Activated CD8-positive, alpha-beta T cell treated with anti-CD3 and anti-CD28 coated beads, Interleukin-2, amount 10 ng/mL, durations not matched to agents 7 days and 5 days (primary cell): ENCODE measurements around the gene DGKI. TPM values are rescaled to one million over a fixed set of nuclear protein-coding genes. Genes with fewer than 3 reads are reported as not detected.

Experiments used
- ATAC-seq: fragments of 150-1000 bp; cut with Tn5 transposase; one replicate; pipeline ENCODE4 v1.10.0; 2021; ENCODE audit warnings: moderate library complexity
- CTCF ChIA-PET: fragments of 350-600 bp; sonication (Branson Sonifier 250); formaldehyde crosslinking; loops from one replicate; lab custom pipeline; 2021; ENCODE audit warnings: antibody characterized with exemption; lab: Charles Lee
- POLR2A ChIA-PET: fragments of 350-600 bp; sonication (Branson Sonifier 250); formaldehyde crosslinking; loops from one replicate; lab custom pipeline; 2021; ENCODE audit warnings: antibody characterized with exemption; lab: Charles Lee
- DNase-seq: peaks from one replicate; pipeline ENCODE4 v3.0.0-alpha.2; 2020
- H3K27ac Mint-ChIP-seq: one replicate; pipeline ENCODE4 v1.8.0; 2021; ENCODE audit warnings: mild to moderate bottlenecking, mixed read lengths
- H3K27me3 Mint-ChIP-seq: one replicate; pipeline ENCODE4 v1.8.0; 2021; ENCODE audit warnings: low read depth, mixed read lengths
- H3K36me3 Mint-ChIP-seq: one replicate; pipeline ENCODE4 v1.8.0; 2021; ENCODE audit warnings: low read depth, mixed read lengths
- H3K4me1 Mint-ChIP-seq: one replicate; pipeline ENCODE4 v1.8.0; 2021; ENCODE audit warnings: low read depth, mixed read lengths
- H3K4me3 Mint-ChIP-seq: one replicate; pipeline ENCODE4 v1.8.0; 2021; ENCODE audit warnings: mild to moderate bottlenecking, mixed read lengths
- H3K9me3 Mint-ChIP-seq: one replicate; pipeline ENCODE4 v1.8.0; 2022; ENCODE audit warnings: mixed read lengths; ENCODE audit not compliant: insufficient read depth
- total RNA-seq, 2 experiments: library from RNA; stranded (reverse); gene quantifications; one replicate each; pipeline ENCODE4 v1.2.3, GENCODE V29; 2021

DGKI gene
- total RNA-seq, 2 experiments from 2014 or later, result not detected

GRCh38 chr7:137882261-137882668, 35.5 kb upstream of the DGKI start:
- Mint-ChIP-seq H3K27me3 (no peaks in the 10 kb centered on the region), H3K27ac (no peak overlapping the region), H3K9me3 (no peaks in the 10 kb centered on the region), H3K4me1 (peaks cover 11% of the 10 kb centered on the region), H3K4me3 (no peak overlapping the region), H3K36me3 (peaks cover 38% of the 10 kb centered on the region)
- CTCF ChIA-PET, result interaction anchor here (1.4 kb wide), 1 partner anchor 226 kb away, joined by 7 read pairs; no protein-coding TSS in a partner anchor
- DNase-seq (no peak), ATAC-seq (peak; percentile 49)
- POLR2A ChIA-PET, result interaction anchor here (1.1 kb wide), 1 partner anchor 75 kb away, joined by 3 read pairs; no protein-coding TSS in a partner anchor

GRCh38 chr7:137881607-137882260, 35.0 kb upstream of the DGKI start:
- ATAC-seq (no peak), DNase-seq (no peak)
- H3K4me3 Mint-ChIP-seq, result no peak overlapping the region
- ChIA-PET CTCF (interaction anchor here (1.4 kb wide), 1 partner anchor 225 kb away, joined by 7 read pairs; no protein-coding TSS in a partner anchor), POLR2A (interaction anchor here (1.1 kb wide), 1 partner anchor 75 kb away, joined by 3 read pairs; no protein-coding TSS in a partner anchor)
- H3K4me1 Mint-ChIP-seq, result peaks cover 11% of the 10 kb centered on the region
- no peaks in the 10 kb centered on the region for H3K27me3 Mint-ChIP-seq
- H3K36me3 Mint-ChIP-seq, result peaks cover 38% of the 10 kb centered on the region
- no peak overlapping the region for H3K27ac Mint-ChIP-seq
- no peaks in the 10 kb centered on the region for H3K9me3 Mint-ChIP-seq

DNA sequence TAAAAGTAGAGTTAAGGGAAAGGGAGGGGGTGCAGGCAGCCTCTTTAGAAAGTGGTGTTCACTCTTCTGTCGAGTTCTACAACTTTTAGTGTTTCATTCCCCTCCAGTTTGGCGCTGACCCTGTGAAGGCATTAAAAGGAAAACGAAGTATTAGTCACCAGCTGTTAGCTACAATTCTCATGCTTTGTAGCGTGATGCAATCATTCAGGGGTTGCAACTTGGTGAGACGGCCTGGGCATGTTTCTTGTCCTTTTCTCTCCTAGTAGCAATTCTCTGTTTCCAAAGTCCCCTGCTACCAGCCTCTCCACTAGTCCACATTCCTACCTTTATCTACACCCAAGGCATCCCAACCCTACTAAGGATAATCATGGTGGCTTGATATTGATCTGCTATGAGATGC, 33.7 kb upstream of the DGKI start:
- H3K4me1 Mint-ChIP-seq, result peaks cover 4% of the 10 kb centered on the region
- H3K4me3 Mint-ChIP-seq, result no peak overlapping the region
- H3K9me3 Mint-ChIP-seq, result no peaks in the 10 kb centered on the region
- H3K36me3 Mint-ChIP-seq, result peaks cover 38% of the 10 kb centered on the region
- ATAC-seq (no peak), DNase-seq (no peak)
- H3K27ac Mint-ChIP-seq, result no peak overlapping the region
- ChIA-PET POLR2A (no interaction called here), CTCF (no interaction called here)
- no peaks in the 10 kb centered on the region for H3K27me3 Mint-ChIP-seq

DNA sequence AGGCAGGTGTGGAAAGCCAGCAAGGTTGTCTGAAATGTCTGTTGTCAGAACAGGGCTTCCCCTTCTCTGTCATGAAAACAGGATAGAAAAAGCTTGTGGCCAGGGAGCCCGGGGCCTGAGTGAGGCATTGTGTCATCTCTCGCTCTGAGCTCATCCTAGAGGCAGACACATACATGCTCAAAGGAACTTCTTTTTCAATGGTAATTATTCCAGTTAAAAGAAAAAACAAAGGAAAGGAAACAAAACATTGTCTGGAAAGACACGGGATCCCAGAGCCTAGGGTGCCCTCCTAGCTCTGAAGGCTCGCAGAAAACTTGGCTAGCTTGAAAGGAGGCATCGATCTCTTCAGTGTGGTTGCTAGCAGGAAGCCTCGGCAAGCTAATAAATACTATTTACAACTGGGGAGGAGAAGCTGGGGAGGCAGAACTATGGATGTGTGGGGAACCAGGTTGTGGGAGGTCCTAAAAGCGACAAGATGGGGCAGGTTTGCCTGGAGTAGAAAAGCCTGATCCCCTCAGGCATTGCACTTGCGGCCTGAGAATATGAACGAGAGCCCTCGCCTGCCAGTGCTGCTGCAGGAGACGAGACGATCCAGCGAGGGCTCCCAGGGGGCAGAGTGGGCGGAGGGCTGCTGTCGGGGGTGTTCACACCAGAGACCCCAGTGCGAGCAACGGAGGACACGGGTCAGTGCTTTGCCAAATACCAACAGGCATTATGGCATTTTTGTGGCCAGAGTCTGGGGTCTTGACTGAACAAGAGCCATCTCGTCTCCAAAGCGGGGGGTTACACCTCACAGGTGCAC, 32.8 kb upstream of the DGKI start:
- CTCF ChIA-PET, result interaction anchor here (1.2 kb wide), 1 partner anchor 25 kb away, joined by 4 read pairs; no protein-coding TSS in a partner anchor
- POLR2A ChIA-PET, result interaction anchor here (0.7 kb wide), 1 partner anchor 17 kb away, joined by 3 read pairs; no protein-coding TSS in a partner anchor
- Mint-ChIP-seq H3K36me3 (peaks cover 34% of the 10 kb centered on the region), H3K27me3 (no peaks in the 10 kb centered on the region), H3K4me1 (peaks cover 4% of the 10 kb centered on the region), H3K4me3 (no peak overlapping the region), H3K9me3 (no peaks in the 10 kb centered on the region), H3K27ac (no peak overlapping the region)
- no peak for ATAC-seq
- no peak for DNase-seq

GRCh38 chr7:137878333-137878961, 31.7 kb upstream of the DGKI start:
- H3K36me3 Mint-ChIP-seq, result peaks cover 35% of the 10 kb centered on the region
- no peak overlapping the region for H3K27ac Mint-ChIP-seq
- H3K9me3 Mint-ChIP-seq, result no peaks in the 10 kb centered on the region
- ATAC-seq (no peak), DNase-seq (no peak)
- ChIA-PET POLR2A (interaction anchor here (0.7 kb wide), 1 partner anchor 18 kb away, joined by 3 read pairs; no protein-coding TSS in a partner anchor), CTCF (interaction anchor here (1.2 kb wide), 1 partner anchor 26 kb away, joined by 4 read pairs; no protein-coding TSS in a partner anchor)
- no peaks in the 10 kb centered on the region for H3K27me3 Mint-ChIP-seq
- H3K4me1 Mint-ChIP-seq, result peaks cover 5% of the 10 kb centered on the region
- no peak overlapping the region for H3K4me3 Mint-ChIP-seq

- CTCF ChIA-PET, result no interaction called here
- no peaks in the 10 kb centered on the region for H3K27me3 Mint-ChIP-seq
- POLR2A ChIA-PET, result no interaction called here
- no peak overlapping the region for H3K4me3 Mint-ChIP-seq
- H3K4me1 Mint-ChIP-seq, result peaks cover 6% of the 10 kb centered on the region
- no peaks in the 10 kb centered on the region for H3K9me3 Mint-ChIP-seq
- DNase-seq, result no peak
- H3K27ac Mint-ChIP-seq, result no peak overlapping the region
- ATAC-seq, result no peak
- peaks cover 29% of the 10 kb centered on the region for H3K36me3 Mint-ChIP-seq
Observed at GRCh38 chr7:137877027-137877675, 30.4 kb upstream of the DGKI start.

DNA sequence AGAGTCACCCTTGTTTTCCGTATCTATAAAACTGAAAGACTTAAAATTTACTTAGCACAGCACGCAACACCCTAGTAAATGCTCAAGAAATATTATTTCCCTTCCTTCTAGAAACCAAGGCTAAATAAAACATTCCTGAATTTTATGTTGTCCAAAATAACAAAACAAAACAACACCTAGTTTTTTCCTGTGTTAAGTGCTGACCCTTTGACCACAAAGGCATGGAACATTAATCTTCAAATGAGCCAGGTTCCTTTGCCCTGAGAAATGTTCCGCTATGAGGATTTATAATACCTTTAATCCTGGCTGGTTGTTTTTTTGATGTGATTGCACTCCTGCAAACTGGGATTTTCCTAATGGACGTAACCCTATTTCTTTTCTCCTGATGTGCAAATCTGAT, 29.0 kb upstream of the DGKI start:
- POLR2A ChIA-PET, result no interaction called here
- peaks cover 22% of the 10 kb centered on the region for H3K36me3 Mint-ChIP-seq
- no peaks in the 10 kb centered on the region for H3K9me3 Mint-ChIP-seq

GRCh38 chr7:137873979-137874777, 27.4 kb upstream of the DGKI start:
- H3K27ac Mint-ChIP-seq, result no peak overlapping the region
- ChIA-PET CTCF (no interaction called here), POLR2A (no interaction called here)
- H3K9me3 Mint-ChIP-seq, result no peaks in the 10 kb centered on the region
- no peak for ATAC-seq
- H3K36me3 Mint-ChIP-seq, result peaks cover 12% of the 10 kb centered on the region
- no peaks in the 10 kb centered on the region for H3K27me3 Mint-ChIP-seq
- H3K4me3 Mint-ChIP-seq, result no peak overlapping the region
- H3K4me1 Mint-ChIP-seq, result peaks cover 7% of the 10 kb centered on the region
- DNase-seq, result no peak

More for the DNA sequence above, 29.0 kb upstream of the DGKI start:
- CTCF ChIA-PET, result no interaction called here
- peaks cover 4% of the 10 kb centered on the region for H3K4me1 Mint-ChIP-seq
- DNase-seq, result no peak
- ATAC-seq, result no peak
- no peak overlapping the region for H3K27ac Mint-ChIP-seq
- no peak overlapping the region for H3K4me3 Mint-ChIP-seq
- no peaks in the 10 kb centered on the region for H3K27me3 Mint-ChIP-seq

DNA sequence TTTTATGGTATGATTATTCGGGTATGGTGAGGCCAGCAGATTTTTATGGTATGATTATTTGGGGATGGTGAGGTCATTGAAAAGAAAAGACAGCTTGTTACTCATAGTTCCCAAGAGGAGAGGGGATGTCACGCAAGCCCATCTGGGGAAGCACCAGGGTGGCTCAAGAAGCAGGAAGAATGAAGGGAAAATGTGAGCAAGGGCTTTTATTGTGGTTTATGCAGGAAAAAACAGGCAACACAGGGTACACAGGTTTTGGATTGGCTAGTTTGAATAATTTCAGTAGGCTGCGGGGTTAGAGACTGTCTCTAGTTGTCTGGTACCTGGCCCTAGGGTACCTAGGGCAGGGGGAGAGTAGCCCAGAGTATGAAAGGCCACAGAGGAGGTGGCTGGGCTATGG, 26.8 kb upstream of the DGKI start:
- Mint-ChIP-seq H3K4me3 (no peak overlapping the region), H3K4me1 (peaks cover 7% of the 10 kb centered on the region), H3K36me3 (peaks cover 11% of the 10 kb centered on the region), H3K27me3 (no peaks in the 10 kb centered on the region), H3K9me3 (no peaks in the 10 kb centered on the region), H3K27ac (no peak overlapping the region)
- POLR2A ChIA-PET, result no interaction called here
- ATAC-seq, result no peak
- no peak for DNase-seq
- CTCF ChIA-PET, result no interaction called here

GRCh38 chr7:137871170-137871915, 24.6 kb upstream of the DGKI start:
- POLR2A ChIA-PET, result no interaction called here
- Mint-ChIP-seq H3K27me3 (no peaks in the 10 kb centered on the region), H3K4me1 (peaks cover 7% of the 10 kb centered on the region), H3K27ac (no peak overlapping the region), H3K4me3 (no peak overlapping the region), H3K9me3 (peaks cover under 1% of the 10 kb centered on the region), H3K36me3 (peaks cover 25% of the 10 kb centered on the region)
- CTCF ChIA-PET, result no interaction called here
- DNase-seq (no peak), ATAC-seq (no peak)
